ENCODE results near the gene IFNAR1.
"Not testable (repeated sequence)": the region's sequence is repeated elsewhere in the genome, so short reads cannot be mapped to it uniquely, and the experiment has no call there.

Gene IFNAR1

GRCh38 chr21:33355355-33355754 is 30.6 kb downstream of the IFNAR1 start:
- Mint-ChIP-seq H3K27ac (no peak overlapping the region), H3K9me3 (no peaks in the 10 kb centered on the region), H3K36me3 (peaks cover 59% of the 10 kb centered on the region), H3K4me3 (no peak overlapping the region), H3K4me1 (no peaks in the 10 kb centered on the region)
- no peak for ATAC-seq
- no peak for DNase-seq (ENCODE audit: low spot score in 2 of 2)

GRCh38 chr21:33355996-33356395 is 31.2 kb downstream of the IFNAR1 start:
- DNase-seq (ENCODE audit: low spot score in 2 of 2) (no peak), ATAC-seq (no peak)
- H3K27ac Mint-ChIP-seq = no peak overlapping the region
- H3K4me1 Mint-ChIP-seq = no peaks in the 10 kb centered on the region
- H3K36me3 Mint-ChIP-seq = peaks cover 53% of the 10 kb centered on the region
- no peaks in the 10 kb centered on the region for H3K9me3 Mint-ChIP-seq
- no peak overlapping the region for H3K4me3 Mint-ChIP-seq

GRCh38 chr21:33357177-33357576 is 32.4 kb downstream of the IFNAR1 start:
- ATAC-seq (no peak), DNase-seq (ENCODE audit: low spot score in 2 of 2) (no peak)
- Mint-ChIP-seq H3K4me3 (no peak overlapping the region), H3K36me3 (peaks cover 41% of the 10 kb centered on the region), H3K27ac (peak overlapping the region; percentile 52), H3K9me3 (no peaks in the 10 kb centered on the region), H3K4me1 (peaks cover 5% of the 10 kb centered on the region)

- ATAC-seq = no peak
- H3K4me1 Mint-ChIP-seq = peaks cover 7% of the 10 kb centered on the region
- H3K4me3 Mint-ChIP-seq = no peak overlapping the region
- H3K27ac Mint-ChIP-seq = no peak overlapping the region
- no peaks in the 10 kb centered on the region for H3K9me3 Mint-ChIP-seq
- H3K36me3 Mint-ChIP-seq = peaks cover 27% of the 10 kb centered on the region
- no peak for DNase-seq (ENCODE audit: low spot score in 2 of 2)
Measured at GRCh38 chr21:33359446-33359845, 34.7 kb downstream of the IFNAR1 start.

- no peak for ATAC-seq
- Mint-ChIP-seq H3K27ac (no peak overlapping the region), H3K36me3 (peaks cover 19% of the 10 kb centered on the region), H3K4me1 (peaks cover 7% of the 10 kb centered on the region), H3K4me3 (no peak overlapping the region), H3K9me3 (no peaks in the 10 kb centered on the region)
- no peak for DNase-seq (ENCODE audit: low spot score in 2 of 2)
Measured at GRCh38 chr21:33360281-33360680, 35.5 kb downstream of the IFNAR1 start.

GRCh38 chr21:33360881-33361602 is 36.3 kb downstream of the IFNAR1 start:
- H3K36me3 Mint-ChIP-seq = peaks cover 12% of the 10 kb centered on the region
- peaks cover 7% of the 10 kb centered on the region for H3K4me1 Mint-ChIP-seq
- DNase-seq (ENCODE audit: low spot score in 2 of 2) = peak; percentile 82 to 92
- peak overlapping the region; percentile 63 for H3K4me3 Mint-ChIP-seq
- no peak overlapping the region for H3K27ac Mint-ChIP-seq
- peak; percentile 91 for ATAC-seq
- H3K9me3 Mint-ChIP-seq = no peaks in the 10 kb centered on the region

- Mint-ChIP-seq H3K36me3 (peaks cover 1% of the 10 kb centered on the region), H3K9me3 (peaks cover 4% of the 10 kb centered on the region), H3K4me1 (peaks cover 7% of the 10 kb centered on the region), H3K27ac (peak overlapping the region; percentile 33), H3K4me3 (peak overlapping the region; percentile 63)
- DNase-seq (ENCODE audit: low spot score in 2 of 2) (peak in 1 of 2 donors; percentile 64), ATAC-seq (peak; percentile 70)
Measured at GRCh38 chr21:33362044-33362555, 37.3 kb downstream of the IFNAR1 start.

- DNase-seq (ENCODE audit: low spot score in 2 of 2) = not testable (repeated sequence)
Measured at GRCh38 chr21:33363911-33364609, 39.3 kb downstream of the IFNAR1 start.

GRCh38 chr21:33364830-33365229 is 40.1 kb downstream of the IFNAR1 start:
- Mint-ChIP-seq H3K27ac (no peak overlapping the region), H3K36me3 (no peaks in the 10 kb centered on the region), H3K4me3 (no peak overlapping the region), H3K9me3 (peaks cover 11% of the 10 kb centered on the region), H3K4me1 (peaks cover 7% of the 10 kb centered on the region)
- ATAC-seq = no peak
- no peak for DNase-seq (ENCODE audit: low spot score in 2 of 2)

More at GRCh38 chr21:33363911-33364609, 39.3 kb downstream of the IFNAR1 start:
- not testable (repeated sequence) for H3K36me3 Mint-ChIP-seq, H3K4me3 Mint-ChIP-seq, H3K4me1 Mint-ChIP-seq, ATAC-seq
- peak overlapping the region; percentile 63 for H3K27ac Mint-ChIP-seq
- peaks cover 11% of the 10 kb centered on the region for H3K9me3 Mint-ChIP-seq

- Mint-ChIP-seq H3K27ac (peak overlapping the region; percentile 53), H3K9me3 (peaks cover 11% of the 10 kb centered on the region), H3K4me1 (no peaks in the 10 kb centered on the region), H3K36me3 (no peaks in the 10 kb centered on the region), H3K4me3 (no peak overlapping the region)
- DNase-seq (ENCODE audit: low spot score in 2 of 2) (no peak), ATAC-seq (no peak)
Measured at GRCh38 chr21:33367309-33367973, 42.7 kb downstream of the IFNAR1 start.

GRCh38 chr21:33368124-33368523 is 43.4 kb downstream of the IFNAR1 start:
- Mint-ChIP-seq H3K4me3 (no peak overlapping the region), H3K4me1 (no peaks in the 10 kb centered on the region), H3K27ac (no peak overlapping the region), H3K9me3 (peaks cover 11% of the 10 kb centered on the region), H3K36me3 (no peaks in the 10 kb centered on the region)
- ATAC-seq = no peak
- no peak for DNase-seq (ENCODE audit: low spot score in 2 of 2)

- Mint-ChIP-seq H3K27ac (no peak overlapping the region), H3K4me3 (no peak overlapping the region), H3K36me3 (no peaks in the 10 kb centered on the region), H3K4me1 (no peaks in the 10 kb centered on the region), H3K9me3 (peaks cover 11% of the 10 kb centered on the region)
- no peak for DNase-seq (ENCODE audit: low spot score in 2 of 2)
- no peak for ATAC-seq
Measured at GRCh38 chr21:33368576-33368975, 43.8 kb downstream of the IFNAR1 start.

GRCh38 chr21:33369586-33369985 is 44.8 kb downstream of the IFNAR1 start:
- no peaks in the 10 kb centered on the region for H3K4me1 Mint-ChIP-seq

GRCh38 chr21:33370305-33370704 is 45.5 kb downstream of the IFNAR1 start:
- Mint-ChIP-seq H3K27ac (no peak overlapping the region), H3K36me3 (no peaks in the 10 kb centered on the region), H3K4me3 (no peak overlapping the region), H3K4me1 (peaks cover 4% of the 10 kb centered on the region), H3K9me3 (peaks cover 11% of the 10 kb centered on the region)
- ATAC-seq (no peak), DNase-seq (ENCODE audit: low spot score in 2 of 2) (no peak)

More at GRCh38 chr21:33369586-33369985, 44.8 kb downstream of the IFNAR1 start:
- Mint-ChIP-seq H3K9me3 (peaks cover 11% of the 10 kb centered on the region), H3K36me3 (no peaks in the 10 kb centered on the region), H3K4me3 (no peak overlapping the region), H3K27ac (no peak overlapping the region)
- ATAC-seq (no peak), DNase-seq (ENCODE audit: low spot score in 2 of 2) (no peak)

GRCh38 chr21:33371366-33371765 is 46.6 kb downstream of the IFNAR1 start:
- no peak for ATAC-seq
- H3K36me3 Mint-ChIP-seq = no peaks in the 10 kb centered on the region
- H3K27ac Mint-ChIP-seq = no peak overlapping the region
- no peak overlapping the region for H3K4me3 Mint-ChIP-seq
- peaks cover 7% of the 10 kb centered on the region for H3K4me1 Mint-ChIP-seq
- no peak for DNase-seq (ENCODE audit: low spot score in 2 of 2)
- H3K9me3 Mint-ChIP-seq = peaks cover 11% of the 10 kb centered on the region

All from stimulated activated effector memory CD8-positive, alpha-beta T cell treated with anti-CD3 and anti-CD28 coated beads, Interleukin-12 subunit alpha, Interleukin-12 subunit beta, amount 100 ng/mL, for 72 hours (primary cell).